OCI-LY1 (cell line): ENCODE measurements around the gene LRRC34.
A peak's percentile ranks its signal among the peaks of the same experiment; 100 is the strongest.

Experiments used
- H2AFZ ChIP-seq: fragments of 200-600 bp; sonication (generic), shearing (Covaris generic); 2 replicates; pipeline ENCODE4 v1.6.0; 2014; ENCODE audit warnings: antibody characterized with exemption, mild to moderate bottlenecking, low read length
- H3F3A ChIP-seq: fragments of 200-600 bp; sonication (generic), shearing (Covaris generic); 2 replicates; pipeline ENCODE4 v1.6.0; 2014; ENCODE audit warnings: mild to moderate bottlenecking, antibody characterized with exemption, low read length, moderate library complexity; ENCODE audit not compliant: insufficient read depth
- H3K27ac ChIP-seq: fragments of 200-600 bp; sonication (generic); 2 replicates; pipeline ENCODE4 v1.5.1; 2014; ENCODE audit warnings: low read length, mixed run types, mild to moderate bottlenecking, low read depth; ENCODE audit not compliant: poor library complexity, severe bottlenecking
- H3K27me3 ChIP-seq: fragments of 200-600 bp; sonication (generic); 2 replicates; pipeline ENCODE4 v1.6.0; 2014; ENCODE audit warnings: antibody characterized with exemption, mild to moderate bottlenecking, low read length, moderate library complexity; ENCODE audit not compliant: insufficient read depth
- H3K36me3 ChIP-seq: fragments of 200-600 bp; sonication (generic); 2 replicates; pipeline ENCODE4 v1.6.1; 2014; ENCODE audit warnings: mild to moderate bottlenecking, antibody characterized with exemption, low read length, moderate library complexity, mixed read lengths; ENCODE audit not compliant: insufficient read depth
- H3K4me1 ChIP-seq: fragments of 200-600 bp; sonication (generic); 2 replicates; pipeline ENCODE4 v1.5.1; 2014; ENCODE audit warnings: mild to moderate bottlenecking, low read length, moderate library complexity; ENCODE audit not compliant: insufficient read depth, severe bottlenecking
- H3K4me2 ChIP-seq: fragments of 200-600 bp; sonication (generic), shearing (Covaris generic); 2 replicates; pipeline ENCODE4 v1.6.1; 2014; ENCODE audit warnings: low read length
- H3K4me3 ChIP-seq: fragments of 200-600 bp; sonication (generic); 2 replicates; pipeline ENCODE4 v1.5.1; 2014; ENCODE audit warnings: low read length, low read depth, mild to moderate bottlenecking, mixed read lengths; ENCODE audit not compliant: poor library complexity, severe bottlenecking
- H3K79me2 ChIP-seq: fragments of 200-600 bp; shearing (Covaris generic); 2 replicates; pipeline ENCODE4 v1.6.1; 2016; ENCODE audit warnings: mixed run types, low read length, mixed read lengths; ENCODE audit not compliant: insufficient read depth
- H3K9ac ChIP-seq: fragments of 200-600 bp; sonication (generic), shearing (Covaris generic); 2 replicates; pipeline ENCODE4 v1.6.1; 2014; ENCODE audit warnings: mild to moderate bottlenecking, low read length, mixed read lengths
- H3K9me2 ChIP-seq: fragments of 200-600 bp; sonication (generic), shearing (Covaris generic); 2 replicates; pipeline ENCODE4 v1.6.1; 2014; ENCODE audit warnings: low read depth, mild to moderate bottlenecking, low read length, mixed read lengths
- H3K9me3 ChIP-seq: fragments of 200-600 bp; shearing (Covaris generic); 2 replicates; pipeline ENCODE4 v1.6.1; 2014; ENCODE audit warnings: low read length, mixed read lengths
- H4K20me1 ChIP-seq: fragments of 200-600 bp; sonication (generic), shearing (Covaris generic); 2 replicates; pipeline ENCODE4 v1.6.0; 2016; ENCODE audit warnings: mild to moderate bottlenecking, low read length; ENCODE audit not compliant: insufficient read depth
- EZH2 ChIP-seq: fragments of 200-600 bp; sonication (generic), shearing (Covaris generic); IDR thresholded peaks from 2 replicates; pipeline ENCODE4 v1.8.0; 2017; ENCODE audit warnings: borderline replicate concordance, mixed run types, mild to moderate bottlenecking, antibody characterized with exemption, low read length, moderate library complexity, mixed read lengths
- TF ChIP-seq, protein P1 (sequence below): fragments of 200-600 bp; sonication (generic), shearing (Covaris generic); IDR thresholded peaks from 2 replicates; pipeline ENCODE4 v1.5.1; 2017; ENCODE audit warnings: mild to moderate bottlenecking, antibody characterized with exemption, low read length, moderate library complexity, mixed read lengths

The LRRC34 gene

DNA sequence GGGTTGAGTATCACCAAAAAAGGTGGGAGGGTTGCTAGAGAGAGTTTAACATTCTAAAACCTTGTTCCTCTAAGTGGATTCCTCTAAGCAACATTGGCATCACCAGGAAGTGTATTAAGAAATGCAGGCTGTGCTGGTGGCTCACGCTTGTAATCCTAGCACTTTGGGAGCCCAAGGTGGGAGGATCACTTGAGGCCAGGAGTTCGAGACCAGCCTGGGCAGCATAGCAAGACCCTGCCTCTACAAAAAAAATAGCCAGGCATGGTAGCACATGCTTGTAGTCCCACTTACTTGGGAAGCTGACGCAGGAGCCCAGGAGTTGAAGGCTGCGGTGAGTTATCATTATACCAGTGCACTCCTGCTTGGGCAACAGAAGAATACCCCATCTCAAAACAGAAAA is 34.9 kb downstream of the LRRC34 start:
- Histone ChIP-seq H3K27me3 (no peaks in the 10 kb centered on the region), H3K79me2 (peaks cover 28% of the 10 kb centered on the region), H3K9me3 (no peaks in the 10 kb centered on the region), H3K9me2 (no peaks in the 10 kb centered on the region), H4K20me1 (no peaks in the 10 kb centered on the region), H3K4me3 (no peak overlapping the region), H3K36me3 (peaks cover 85% of the 10 kb centered on the region), H3K9ac (no peak overlapping the region), H2AFZ (no peak overlapping the region), H3K4me1 (peaks cover 23% of the 10 kb centered on the region), H3K27ac (no peak overlapping the region), H3F3A (no peaks in the 10 kb centered on the region), H3K4me2 (no peak overlapping the region)
- TF ChIP-seq, protein P1, sequence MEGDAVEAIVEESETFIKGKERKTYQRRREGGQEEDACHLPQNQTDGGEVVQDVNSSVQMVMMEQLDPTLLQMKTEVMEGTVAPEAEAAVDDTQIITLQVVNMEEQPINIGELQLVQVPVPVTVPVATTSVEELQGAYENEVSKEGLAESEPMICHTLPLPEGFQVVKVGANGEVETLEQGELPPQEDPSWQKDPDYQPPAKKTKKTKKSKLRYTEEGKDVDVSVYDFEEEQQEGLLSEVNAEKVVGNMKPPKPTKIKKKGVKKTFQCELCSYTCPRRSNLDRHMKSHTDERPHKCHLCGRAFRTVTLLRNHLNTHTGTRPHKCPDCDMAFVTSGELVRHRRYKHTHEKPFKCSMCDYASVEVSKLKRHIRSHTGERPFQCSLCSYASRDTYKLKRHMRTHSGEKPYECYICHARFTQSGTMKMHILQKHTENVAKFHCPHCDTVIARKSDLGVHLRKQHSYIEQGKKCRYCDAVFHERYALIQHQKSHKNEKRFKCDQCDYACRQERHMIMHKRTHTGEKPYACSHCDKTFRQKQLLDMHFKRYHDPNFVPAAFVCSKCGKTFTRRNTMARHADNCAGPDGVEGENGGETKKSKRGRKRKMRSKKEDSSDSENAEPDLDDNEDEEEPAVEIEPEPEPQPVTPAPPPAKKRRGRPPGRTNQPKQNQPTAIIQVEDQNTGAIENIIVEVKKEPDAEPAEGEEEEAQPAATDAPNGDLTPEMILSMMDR = no peak
- no peak for TF ChIP-seq EZH2

DNA sequence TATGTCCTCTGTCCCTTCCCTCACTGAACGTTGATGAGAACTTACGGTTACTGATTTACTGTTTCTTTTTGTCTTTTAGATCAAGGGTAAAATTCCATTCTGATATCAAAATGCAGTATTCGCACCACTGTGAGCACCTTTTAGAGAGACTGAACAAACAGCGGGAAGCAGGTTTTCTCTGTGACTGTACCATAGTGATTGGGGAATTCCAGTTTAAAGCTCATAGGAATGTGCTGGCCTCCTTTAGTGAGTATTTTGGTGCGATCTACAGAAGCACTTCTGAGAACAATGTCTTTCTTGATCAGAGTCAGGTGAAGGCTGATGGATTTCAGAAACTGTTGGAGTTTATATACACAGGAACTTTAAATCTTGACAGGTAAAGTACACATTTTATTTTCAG is 38.5 kb downstream of the LRRC34 start:
- Histone ChIP-seq H3K27me3 (no peaks in the 10 kb centered on the region), H3F3A (peaks cover 15% of the 10 kb centered on the region), H3K4me3 (peak overlapping the region; percentile 71), H3K9ac (peak overlapping the region; percentile 82), H2AFZ (no peak overlapping the region), H3K36me3 (peaks cover 50% of the 10 kb centered on the region), H3K27ac (peak overlapping the region; percentile 6), H3K4me1 (peaks cover 27% of the 10 kb centered on the region), H3K79me2 (peaks cover 28% of the 10 kb centered on the region), H3K4me2 (peak overlapping the region; percentile 82), H3K9me2 (no peaks in the 10 kb centered on the region), H4K20me1 (no peaks in the 10 kb centered on the region), H3K9me3 (no peaks in the 10 kb centered on the region)
- TF ChIP-seq, protein P1 = no peak
- no peak for TF ChIP-seq EZH2

DNA sequence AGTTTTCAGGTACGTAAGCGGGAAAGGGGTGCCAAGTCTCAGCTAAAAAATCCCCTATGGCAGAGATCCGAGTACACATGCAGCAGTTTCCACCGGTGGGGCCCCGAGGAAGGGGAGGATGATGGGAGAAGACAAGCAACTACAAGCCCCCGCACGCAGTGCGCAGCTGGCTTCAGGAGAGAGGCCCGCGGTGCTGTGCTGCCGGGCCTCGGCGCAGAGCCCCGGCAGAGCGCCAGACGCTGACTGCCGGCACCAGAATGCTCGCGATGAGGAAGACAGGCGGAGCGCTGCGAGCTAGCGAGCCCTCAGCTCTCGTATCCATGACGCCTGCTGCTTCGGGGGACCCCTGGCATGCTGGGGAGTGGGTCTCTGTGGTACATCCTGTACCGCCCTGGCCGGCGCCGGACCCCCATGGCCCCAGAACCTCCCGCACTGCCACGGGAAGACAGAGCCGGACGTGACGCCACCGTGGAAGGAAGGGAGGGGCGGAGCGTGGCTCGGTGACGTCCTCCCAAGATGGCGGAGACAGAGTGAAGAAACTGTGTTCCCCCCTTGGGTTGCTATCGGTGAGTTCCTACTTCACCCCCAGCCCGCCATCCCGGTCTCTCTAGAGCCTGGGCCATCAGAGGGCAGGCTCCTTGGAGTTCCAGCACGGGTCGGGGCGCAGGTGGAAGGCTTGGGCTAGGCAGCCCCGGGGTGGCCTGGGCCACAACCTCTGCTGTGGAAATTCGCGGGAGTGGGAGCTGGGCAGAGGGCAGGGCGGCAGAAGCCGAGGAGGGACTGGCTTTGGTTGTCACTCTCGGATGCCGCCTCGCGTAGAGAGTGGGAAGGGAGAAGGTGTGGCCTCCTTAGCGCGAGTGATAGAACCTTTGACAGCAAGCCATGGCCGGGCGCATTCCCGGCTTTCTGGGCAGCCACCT is 39.5 kb downstream of the LRRC34 start, which contains the start of gene MYNN:
Gene MYNN, plus strand, starts transcription at position 500 of the 920 bp plus-strand sequence. CDS start 900 bp downstream, outside the sequence.
- H3K4me1 ChIP-seq = peaks cover 27% of the 10 kb centered on the region
- no peak for TF ChIP-seq EZH2
- TF ChIP-seq, protein P1 = no peak; the same call in 1 of the 2 replicates
- H2AFZ ChIP-seq = no peak within 1 kb of the TSS
- H3K27me3 ChIP-seq = no peaks in the 10 kb centered on the region
- H3K9me3 ChIP-seq = no peaks in the 10 kb centered on the region
- no peaks in the 10 kb centered on the region for H4K20me1 ChIP-seq
- H3K27ac ChIP-seq = peak within 1 kb of the TSS; percentile 95
- peak within 1 kb of the TSS; percentile 71 for H3K4me3 ChIP-seq
- peaks cover 20% of the 10 kb centered on the region for H3F3A ChIP-seq
- H3K9me2 ChIP-seq = no peaks in the 10 kb centered on the region
- peak within 1 kb of the TSS; percentile 82 for H3K9ac ChIP-seq
- peaks cover 28% of the 10 kb centered on the region for H3K79me2 ChIP-seq
- peak within 1 kb of the TSS; percentile 82 for H3K4me2 ChIP-seq
- peaks cover 39% of the 10 kb centered on the region for H3K36me3 ChIP-seq
